C4-2B (cell line): ENCODE measurements around the gene MAPK8IP1.

Experiments
- H3K27ac ChIP-seq: fragments of 450-650 bp; 2 replicates; pipeline ENCODE4 v1.5.1; 2017
- CTCF ChIP-seq: fragments of 450-650 bp; conservative IDR thresholded peaks from 2 replicates; pipeline ENCODE4 v1.5.1; 2017; ENCODE audit warnings: mild to moderate bottlenecking
- ZFX ChIP-seq: fragments of 450-650 bp; IDR thresholded peaks from 2 replicates; pipeline ENCODE4 v1.6.1; 2017

MAPK8IP1 gene

GRCh38 chr11:45901626-45902025 is 16.2 kb downstream of the MAPK8IP1 start:
- no peak overlapping the region for H3K27ac ChIP-seq
- TF ChIP-seq CTCF (no peak), ZFX (no peak)

- no peak overlapping the region for H3K27ac ChIP-seq
- TF ChIP-seq CTCF (no peak), ZFX (no peak)
Measured at GRCh38 chr11:45902452-45903380, 17.3 kb downstream of the MAPK8IP1 start.

GRCh38 chr11:45904309-45904915 is 19.0 kb downstream of the MAPK8IP1 start:
- H3K27ac ChIP-seq: peak overlapping the region; percentile 60
- TF ChIP-seq CTCF (no peak), ZFX (no peak)

GRCh38 chr11:45905095-45905494 is 19.6 kb downstream of the MAPK8IP1 start:
- peak overlapping the region; percentile 60 for H3K27ac ChIP-seq
- no peak for TF ChIP-seq CTCF
- TF ChIP-seq ZFX: no peak

DNA sequence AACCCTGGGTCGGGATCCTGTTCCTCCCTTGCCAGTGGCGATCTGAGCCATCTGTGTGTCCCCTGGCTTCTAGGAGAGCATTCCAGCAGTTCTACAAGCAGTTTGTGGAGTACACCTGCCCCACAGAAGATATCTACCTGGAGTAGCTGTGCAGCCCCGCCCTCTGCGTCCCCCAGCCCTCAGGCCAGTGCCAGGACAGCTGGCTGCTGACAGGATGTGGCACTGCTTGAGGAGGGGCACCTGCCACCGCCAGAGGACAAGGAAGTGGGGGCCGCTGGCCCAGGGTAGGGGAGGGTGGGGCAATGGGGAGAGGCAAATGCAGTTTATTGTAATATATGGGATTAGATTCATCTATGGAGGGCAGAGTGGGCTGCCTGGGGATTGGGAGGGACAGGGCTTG is 20.1 kb downstream of the MAPK8IP1 start:
- H3K27ac ChIP-seq: peak overlapping the region; percentile 60; the same call in 1 of the 2 replicates

DNA sequence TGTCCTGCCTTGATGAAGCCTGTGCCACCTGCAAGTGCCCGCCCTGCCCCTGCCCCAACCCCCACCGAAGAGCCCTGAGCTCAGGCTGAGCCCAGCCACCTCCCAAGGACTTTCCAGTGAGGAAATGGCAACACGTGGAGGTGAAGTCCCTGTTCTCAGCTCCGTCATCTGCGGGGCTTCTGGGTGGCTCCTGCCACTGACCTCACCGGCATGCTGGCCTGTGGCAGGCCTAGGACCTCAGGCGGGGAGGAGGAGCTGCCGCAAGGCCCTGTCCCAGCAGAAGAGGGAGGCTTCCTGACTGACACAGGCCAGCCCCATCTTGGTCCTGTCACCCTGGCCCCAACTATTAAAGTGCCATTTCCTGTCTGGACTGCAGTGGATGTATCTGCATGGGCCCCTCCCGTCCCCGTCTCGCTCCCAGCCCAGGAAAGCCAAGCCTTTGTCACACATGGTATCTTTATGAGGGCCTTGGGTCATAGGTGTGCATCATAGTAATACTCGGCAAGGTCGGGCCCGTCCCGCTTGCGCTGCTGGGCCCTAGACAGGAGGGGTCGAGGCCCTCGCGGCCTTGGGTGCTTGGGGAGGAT is 20.7 kb downstream of the MAPK8IP1 start:
- H3K27ac ChIP-seq: no peak overlapping the region
- TF ChIP-seq ZFX (no peak), CTCF (no peak)

- H3K27ac ChIP-seq: no peak within 1 kb of the TSS
- TF ChIP-seq CTCF (no peak), ZFX (no peak)
Measured at GRCh38 chr11:45906965-45907611, 21.6 kb downstream of the MAPK8IP1 start, which contains the start of gene FREY1. TSS of gene FREY1 (minus strand) at chr11:45907271. CDS start at chr11:45907245, 26 bp downstream.
